ENCODE data around the gene SEPTIN10. TPM values are rescaled to one million over a fixed set of nuclear protein-coding genes. Genes with fewer than 3 reads are reported as not detected.
"Not testable (repeated sequence)": the region's sequence is repeated elsewhere in the genome, so short reads cannot be mapped to it uniquely, and the experiment has no call there.

The SEPTIN10 gene
- total RNA-seq, 1 donor from 2014 or later = 1.4 TPM

GRCh38 chr2:109538546-109538945, 75.2 kb downstream of the SEPTIN10 start:
- no peaks in the 10 kb centered on the region for H3K36me3 Mint-ChIP-seq (ENCODE audit: low read depth)
- H3K27ac Mint-ChIP-seq = no peak overlapping the region
- H3K4me3 Mint-ChIP-seq (ENCODE audit: low read depth) = no peak overlapping the region
- no peaks in the 10 kb centered on the region for H3K9me3 Mint-ChIP-seq
- no peaks in the 10 kb centered on the region for H3K4me1 Mint-ChIP-seq (ENCODE audit: low read depth)
- intact Hi-C loops (cut with micrococcal nuclease) = no loop called here
- no peak for DNase-seq (ENCODE audit: low spot score)
- H3K27me3 Mint-ChIP-seq (ENCODE audit: low read depth) = peaks cover 23% of the 10 kb centered on the region

- intact Hi-C loops (cut with micrococcal nuclease) = no loop called here
- Mint-ChIP-seq H3K27me3 (ENCODE audit: low read depth) (peaks cover 23% of the 10 kb centered on the region), H3K4me1 (ENCODE audit: low read depth) (no peaks in the 10 kb centered on the region), H3K4me3 (ENCODE audit: low read depth) (no peak overlapping the region), H3K9me3 (no peaks in the 10 kb centered on the region), H3K36me3 (ENCODE audit: low read depth) (no peaks in the 10 kb centered on the region), H3K27ac (no peak overlapping the region)
- no peak for DNase-seq (ENCODE audit: low spot score)
These were observed 76.1 kb downstream of the SEPTIN10 start for GRCh38 chr2:109537565-109538222.

GRCh38 chr2:109536556-109536955, 77.2 kb downstream of the SEPTIN10 start:
- intact Hi-C loops (cut with micrococcal nuclease); H3K9me3 Mint-ChIP-seq; H3K4me3 Mint-ChIP-seq (ENCODE audit: low read depth); H3K27ac Mint-ChIP-seq; H3K4me1 Mint-ChIP-seq (ENCODE audit: low read depth); H3K36me3 Mint-ChIP-seq (ENCODE audit: low read depth); DNase-seq (ENCODE audit: low spot score): not testable (repeated sequence)
- peaks cover 23% of the 10 kb centered on the region for H3K27me3 Mint-ChIP-seq (ENCODE audit: low read depth)

- Mint-ChIP-seq H3K4me1 (ENCODE audit: low read depth) (no peaks in the 10 kb centered on the region), H3K9me3 (no peaks in the 10 kb centered on the region), H3K27me3 (ENCODE audit: low read depth) (peaks cover 22% of the 10 kb centered on the region), H3K4me3 (ENCODE audit: low read depth) (no peak overlapping the region), H3K27ac (no peak overlapping the region), H3K36me3 (ENCODE audit: low read depth) (no peaks in the 10 kb centered on the region)
- no peak for DNase-seq (ENCODE audit: low spot score)
- intact Hi-C loops (cut with micrococcal nuclease) = no loop called here
These were observed 78.4 kb downstream of the SEPTIN10 start for GRCh38 chr2:109535217-109535946.

- no peak overlapping the region for H3K4me3 Mint-ChIP-seq (ENCODE audit: low read depth)
- no peaks in the 10 kb centered on the region for H3K4me1 Mint-ChIP-seq (ENCODE audit: low read depth)
- peaks cover 22% of the 10 kb centered on the region for H3K27me3 Mint-ChIP-seq (ENCODE audit: low read depth)
- intact Hi-C loops (cut with micrococcal nuclease) = no loop called here
- no peak for DNase-seq (ENCODE audit: low spot score)
- H3K9me3 Mint-ChIP-seq = no peaks in the 10 kb centered on the region
- no peaks in the 10 kb centered on the region for H3K36me3 Mint-ChIP-seq (ENCODE audit: low read depth)
- H3K27ac Mint-ChIP-seq = no peak overlapping the region
These were observed 79.9 kb downstream of the SEPTIN10 start for GRCh38 chr2:109533823-109534222.

- H3K4me1 Mint-ChIP-seq (ENCODE audit: low read depth) = no peaks in the 10 kb centered on the region
- DNase-seq (ENCODE audit: low spot score) = no peak
- no peaks in the 10 kb centered on the region for H3K36me3 Mint-ChIP-seq (ENCODE audit: low read depth)
- peaks cover 21% of the 10 kb centered on the region for H3K27me3 Mint-ChIP-seq (ENCODE audit: low read depth)
- intact Hi-C loops (cut with micrococcal nuclease) = no loop called here
- H3K9me3 Mint-ChIP-seq = no peaks in the 10 kb centered on the region
- H3K27ac Mint-ChIP-seq = no peak overlapping the region
- H3K4me3 Mint-ChIP-seq (ENCODE audit: low read depth) = no peak overlapping the region
These were observed 81.1 kb downstream of the SEPTIN10 start for GRCh38 chr2:109532728-109533076.

GRCh38 chr2:109531896-109532727, 81.7 kb downstream of the SEPTIN10 start:
- intact Hi-C loops (cut with micrococcal nuclease) = no loop called here
- H3K27ac Mint-ChIP-seq = no peak overlapping the region
- no peak overlapping the region for H3K4me3 Mint-ChIP-seq (ENCODE audit: low read depth)
- peaks cover 20% of the 10 kb centered on the region for H3K27me3 Mint-ChIP-seq (ENCODE audit: low read depth)
- no peaks in the 10 kb centered on the region for H3K4me1 Mint-ChIP-seq (ENCODE audit: low read depth)
- H3K36me3 Mint-ChIP-seq (ENCODE audit: low read depth) = no peaks in the 10 kb centered on the region
- DNase-seq (ENCODE audit: low spot score) = no peak
- no peaks in the 10 kb centered on the region for H3K9me3 Mint-ChIP-seq

- DNase-seq (ENCODE audit: low spot score) = no peak
- no peak overlapping the region for H3K4me3 Mint-ChIP-seq (ENCODE audit: low read depth)
- H3K36me3 Mint-ChIP-seq (ENCODE audit: low read depth) = no peaks in the 10 kb centered on the region
- intact Hi-C loops (cut with micrococcal nuclease) = no loop called here
- H3K27me3 Mint-ChIP-seq (ENCODE audit: low read depth) = peaks cover 16% of the 10 kb centered on the region
- H3K4me1 Mint-ChIP-seq (ENCODE audit: low read depth) = no peaks in the 10 kb centered on the region
- no peaks in the 10 kb centered on the region for H3K9me3 Mint-ChIP-seq
- H3K27ac Mint-ChIP-seq = no peak overlapping the region
These were observed 82.5 kb downstream of the SEPTIN10 start for GRCh38 chr2:109531221-109531620.

- intact Hi-C loops (cut with micrococcal nuclease) = no loop called here
- no peak for DNase-seq (ENCODE audit: low spot score)
- Mint-ChIP-seq H3K9me3 (no peaks in the 10 kb centered on the region), H3K27me3 (ENCODE audit: low read depth) (peaks cover 15% of the 10 kb centered on the region), H3K4me1 (ENCODE audit: low read depth) (no peaks in the 10 kb centered on the region), H3K4me3 (ENCODE audit: low read depth) (no peak overlapping the region), H3K36me3 (ENCODE audit: low read depth) (no peaks in the 10 kb centered on the region), H3K27ac (no peak overlapping the region)
These were observed 83.1 kb downstream of the SEPTIN10 start for GRCh38 chr2:109530712-109531111.

- Mint-ChIP-seq H3K27me3 (ENCODE audit: low read depth) (peaks cover 12% of the 10 kb centered on the region), H3K4me3 (ENCODE audit: low read depth) (no peak overlapping the region), H3K4me1 (ENCODE audit: low read depth) (no peaks in the 10 kb centered on the region), H3K9me3 (no peaks in the 10 kb centered on the region), H3K36me3 (ENCODE audit: low read depth) (no peaks in the 10 kb centered on the region), H3K27ac (no peak overlapping the region)
- intact Hi-C loops (cut with micrococcal nuclease) = no loop called here
- DNase-seq (ENCODE audit: low spot score) = no peak
These were observed 84.0 kb downstream of the SEPTIN10 start for GRCh38 chr2:109529532-109530449.

GRCh38 chr2:109528811-109529501, 84.8 kb downstream of the SEPTIN10 start:
- no peak for DNase-seq (ENCODE audit: low spot score)
- intact Hi-C loops (cut with micrococcal nuclease) = no loop called here
- Mint-ChIP-seq H3K36me3 (ENCODE audit: low read depth) (no peaks in the 10 kb centered on the region), H3K27me3 (ENCODE audit: low read depth) (peaks cover 10% of the 10 kb centered on the region), H3K9me3 (no peaks in the 10 kb centered on the region), H3K27ac (no peak overlapping the region), H3K4me3 (ENCODE audit: low read depth) (no peak overlapping the region), H3K4me1 (ENCODE audit: low read depth) (no peaks in the 10 kb centered on the region)

Measured in activated T-helper 2 cell treated with anti-CD3 and anti-CD28 coated beads, Interferon-gamma antibody, Interleukin-2, Interleukin-4, amounts not matched to agents 10 μg/mL and 5 μg/mL and 100 μg/mL, durations not matched to agents 14 hours and 24 hours and 36 hours (primary cell).